Left lung (tissue), 10 donors: ENCODE data around the gene FXYD7. TPM values are rescaled to one million over a fixed set of nuclear protein-coding genes. Genes with fewer than 3 reads are reported as not detected.

Source experiments
- ATAC-seq: fragments of 200-7000 bp; cut with Tn5 transposase; one replicate; pipeline ENCODE4 v1.9.1; 2020; ENCODE audit warnings: moderate library complexity
- DNase-seq, 4 donors: peaks; one replicate each; pipeline ENCODE4 v3.0.0-alpha.2; 2013 to 2020
- H3K27ac ChIP-seq, 2 donors: fragments of 200-600 bp; sonication (generic) in 1 of 2; one replicate each; pipeline versions ENCODE4 v1.5.0 to v1.8.0; 2020 to 2021
- H3K27me3 ChIP-seq, 2 donors: fragments of 200-600 bp; sonication (generic) in 1 of 2; one replicate each; pipeline versions ENCODE4 v1.5.0 to v1.8.0; 2020 to 2021
- H3K36me3 ChIP-seq, 2 donors: fragments of 200-600 bp; sonication (generic) in 1 of 2; one replicate each; pipeline versions ENCODE4 v1.5.0 to v1.8.0; 2020 to 2021
- H3K4me1 ChIP-seq, 2 donors: fragments of 200-600 bp; one replicate each; pipeline ENCODE4 v1.8.0; 2021
- H3K4me3 ChIP-seq, 2 donors: fragments of 200-600 bp; sonication (generic) in 1 of 2; one replicate each; pipeline versions ENCODE4 v1.5.0 to v1.8.0; 2020 to 2021; ENCODE audit warnings: mild to moderate bottlenecking in 1 of 2
- H3K9me3 ChIP-seq, 2 donors: fragments of 200-600 bp; sonication (generic) in 1 of 2; one replicate each; pipeline versions ENCODE4 v1.5.0 to v1.8.0; 2020 to 2021
- intact Hi-C, 2 donors: fragments of 100-400 bp; cut with DNase I; formaldehyde crosslinking; loops; one replicate each; pipeline versions ENCODE4 v1.11.2 to v1.14.2; 2022
- polyA plus RNA-seq, 6 donors: library from polyadenylated mRNA; unstranded; fragments of 120-200 nt; gene quantifications; one replicate each; pipeline ENCODE4 v1.2.1, GENCODE V29; 2013; ENCODE audit not compliant: insufficient read length in 6 of 6
- total RNA-seq, 2 donors: library from RNA; stranded (reverse); fragmentation: NEBNext Ultra II Directional; extraction: Animal tissue kit (Norgen Biotek cat#: 25700); gene quantifications; one replicate each; pipeline ENCODE4 v1.2.1, GENCODE V29; 2021
- TF ChIP-seq, protein P1 (sequence below), 2 donors: fragments of 200-600 bp; sonication (generic) in 1 of 2; IDR thresholded peaks; one replicate each; pipeline versions ENCODE4 v1.5.0 to v1.8.0; 2021; ENCODE audit warnings: antibody characterized with exemption in 2 of 2
- donor health status: DM: no; HTN: yes; CAD: no.
- donor health status: DM: no; HTN: no; CAD: no.

The FXYD7 gene
- total and polyA plus RNA-seq, 8 donors, result 0.55 to 1.3 (median 0.74) TPM; not detected in 2

DNA sequence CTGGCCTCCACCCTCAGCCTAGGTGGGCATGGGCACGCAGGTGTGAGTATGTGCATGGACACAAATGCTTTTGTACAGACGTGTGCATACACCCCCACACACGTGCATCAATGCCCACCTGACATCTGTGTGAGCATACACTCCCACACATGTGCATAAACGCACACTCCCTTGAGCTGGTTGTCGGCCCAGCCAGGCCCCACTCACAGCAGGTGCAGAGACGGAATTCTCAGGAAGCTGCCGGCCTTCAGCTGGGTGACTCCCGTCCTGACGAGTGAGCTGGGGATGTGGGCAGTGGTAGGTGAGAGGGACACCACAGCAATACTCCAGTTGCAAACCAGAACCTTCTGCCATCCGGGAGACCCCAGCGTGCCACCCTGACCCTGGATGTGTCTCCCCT lies 9.2 kb upstream of the FXYD7 start:
- TF ChIP-seq, protein P1, sequence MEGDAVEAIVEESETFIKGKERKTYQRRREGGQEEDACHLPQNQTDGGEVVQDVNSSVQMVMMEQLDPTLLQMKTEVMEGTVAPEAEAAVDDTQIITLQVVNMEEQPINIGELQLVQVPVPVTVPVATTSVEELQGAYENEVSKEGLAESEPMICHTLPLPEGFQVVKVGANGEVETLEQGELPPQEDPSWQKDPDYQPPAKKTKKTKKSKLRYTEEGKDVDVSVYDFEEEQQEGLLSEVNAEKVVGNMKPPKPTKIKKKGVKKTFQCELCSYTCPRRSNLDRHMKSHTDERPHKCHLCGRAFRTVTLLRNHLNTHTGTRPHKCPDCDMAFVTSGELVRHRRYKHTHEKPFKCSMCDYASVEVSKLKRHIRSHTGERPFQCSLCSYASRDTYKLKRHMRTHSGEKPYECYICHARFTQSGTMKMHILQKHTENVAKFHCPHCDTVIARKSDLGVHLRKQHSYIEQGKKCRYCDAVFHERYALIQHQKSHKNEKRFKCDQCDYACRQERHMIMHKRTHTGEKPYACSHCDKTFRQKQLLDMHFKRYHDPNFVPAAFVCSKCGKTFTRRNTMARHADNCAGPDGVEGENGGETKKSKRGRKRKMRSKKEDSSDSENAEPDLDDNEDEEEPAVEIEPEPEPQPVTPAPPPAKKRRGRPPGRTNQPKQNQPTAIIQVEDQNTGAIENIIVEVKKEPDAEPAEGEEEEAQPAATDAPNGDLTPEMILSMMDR (IDR thresholded peaks at IDR 0.05), result no peak
- no peak for ATAC-seq
- H3K27ac ChIP-seq, result no peak overlapping the region
- no peaks in the 10 kb centered on the region for H3K9me3 ChIP-seq
- intact Hi-C loops, result loop anchor here in 1 of 2 donors (10.0 kb wide), 1 partner anchor 69 kb away; no protein-coding TSS in a partner anchor
- H3K4me1 ChIP-seq, result peaks cover 0 to 7% of the 10 kb centered on the region in 2 donors
- H3K27me3 ChIP-seq, result peaks cover 0 to 14% of the 10 kb centered on the region in 2 donors
- H3K36me3 ChIP-seq, result no peaks in the 10 kb centered on the region
- no peak overlapping the region for H3K4me3 ChIP-seq
- DNase-seq, result no peak

DNA sequence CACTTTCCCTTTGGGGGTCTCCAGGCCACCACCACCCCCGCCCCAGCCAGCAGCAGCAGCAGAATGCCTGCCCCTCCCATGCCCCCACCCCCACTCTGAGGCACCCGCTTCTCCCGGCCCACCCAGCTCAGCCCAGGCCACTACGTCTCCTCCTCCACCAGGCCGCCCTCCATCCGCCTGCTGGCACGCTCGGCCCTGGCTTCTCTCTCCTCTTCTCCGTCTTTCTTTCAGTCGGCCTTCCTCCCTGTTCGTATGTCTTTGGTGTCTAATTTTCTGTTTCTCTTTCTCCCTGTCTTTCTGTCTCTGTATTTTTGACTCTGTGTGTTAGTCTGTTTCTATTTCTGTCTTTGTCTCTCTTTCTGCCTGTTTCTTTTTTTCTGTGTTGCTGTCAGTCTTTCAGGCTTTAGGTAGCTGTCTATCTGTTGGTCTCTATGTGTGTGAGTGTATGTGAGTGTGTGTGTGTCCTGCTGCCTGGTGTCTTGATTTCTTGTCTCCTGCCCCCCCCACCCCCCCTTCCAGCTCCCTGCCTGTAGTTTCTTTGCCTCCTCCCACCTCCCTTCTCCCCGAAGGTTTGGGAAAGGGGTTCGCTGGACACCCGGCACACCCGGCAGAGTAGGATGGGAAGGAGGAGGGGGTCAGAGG lies 8.3 kb upstream of the FXYD7 start, which contains the start of gene LGI4:
TSS of gene LGI4 (minus strand) at position 459 of the 642 bp plus-strand sequence. CDS start at position 80, 379 bp downstream.
- Histone ChIP-seq H3K36me3 (no peaks in the 10 kb centered on the region), H3K27me3 (peaks cover 0 to 21% of the 10 kb centered on the region in 2 donors), H3K4me3 (no peak within 1 kb of the TSS), H3K27ac (no peak within 1 kb of the TSS), H3K9me3 (no peaks in the 10 kb centered on the region), H3K4me1 (peaks cover 0 to 15% of the 10 kb centered on the region in 2 donors)
- intact Hi-C loops, result loop anchor here in 1 of 2 donors (10.0 kb wide), 1 partner anchor 70 kb away; no protein-coding TSS in a partner anchor
- ATAC-seq (no peak), DNase-seq (no peak)
- TF ChIP-seq, protein P1 (IDR thresholded peaks at IDR 0.05), result no peak

DNA sequence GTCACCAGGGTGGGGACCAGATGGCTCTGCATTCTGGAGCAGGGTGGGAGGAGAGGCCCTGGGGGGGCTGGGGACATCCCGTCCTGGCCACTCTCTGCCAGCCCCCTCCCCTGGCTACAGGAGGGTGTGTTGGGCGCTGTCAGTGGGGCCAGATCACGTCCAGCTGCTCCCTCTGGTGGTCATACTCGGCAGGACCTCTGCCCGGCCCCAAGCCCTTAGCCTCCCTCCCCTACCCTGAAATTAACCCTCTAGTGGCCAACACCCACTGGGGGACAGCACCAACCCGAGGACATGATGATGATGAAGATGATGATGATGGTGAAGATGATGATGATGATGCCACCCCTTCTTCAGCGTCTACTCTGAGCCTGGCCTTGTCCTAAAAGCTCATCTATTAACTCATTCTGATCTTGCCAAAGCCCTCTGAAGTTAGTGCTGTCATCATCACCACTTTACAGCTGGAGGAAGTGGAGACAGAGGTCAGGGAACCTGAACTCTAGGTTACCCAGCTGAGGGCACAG lies 7.6 kb upstream of the FXYD7 start:
- Histone ChIP-seq H3K4me3 (no peak overlapping the region), H3K27ac (no peak overlapping the region), H3K4me1 (peaks cover 0 to 20% of the 10 kb centered on the region in 2 donors), H3K27me3 (peaks cover 0 to 28% of the 10 kb centered on the region in 2 donors), H3K36me3 (no peaks in the 10 kb centered on the region), H3K9me3 (no peaks in the 10 kb centered on the region)
- peak; percentile 83 for ATAC-seq
- DNase-seq, result peak in 3 of 4 donors; percentile 81 to 90 (median 89)
- intact Hi-C loops, result loop anchor here in 1 of 2 donors (10.0 kb wide), 1 partner anchor 71 kb away; no protein-coding TSS in a partner anchor
- TF ChIP-seq, protein P1 (IDR thresholded peaks at IDR 0.05), result peak; percentile 77 to 93

DNA sequence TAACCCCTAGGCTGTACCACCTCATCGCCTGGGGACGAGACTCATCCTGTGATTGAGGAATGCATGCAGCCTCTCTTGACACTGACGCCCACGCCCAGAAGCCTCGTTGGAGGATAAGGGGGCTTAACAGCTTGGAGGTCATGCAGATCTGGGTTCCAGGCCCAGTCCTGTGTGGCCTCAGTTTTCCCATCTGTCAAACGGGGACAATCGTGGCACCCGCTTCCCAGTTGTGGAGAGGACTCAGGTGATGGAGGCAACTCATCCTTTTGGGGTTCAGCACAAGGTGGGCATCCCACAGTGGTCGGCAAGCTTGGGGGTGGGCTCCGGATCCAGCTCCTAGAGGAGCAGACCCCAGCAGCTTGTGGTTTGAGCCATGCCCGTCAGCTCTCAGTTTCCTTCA lies 6.8 kb upstream of the FXYD7 start:
- no peaks in the 10 kb centered on the region for H3K9me3 ChIP-seq
- peaks cover 0 to 24% of the 10 kb centered on the region in 2 donors for H3K4me1 ChIP-seq
- peaks cover 0 to 32% of the 10 kb centered on the region in 2 donors for H3K27me3 ChIP-seq
- H3K36me3 ChIP-seq, result no peaks in the 10 kb centered on the region
- TF ChIP-seq, protein P1 (IDR thresholded peaks at IDR 0.05), result no peak
- H3K4me3 ChIP-seq, result no peak overlapping the region
- no peak for ATAC-seq
- H3K27ac ChIP-seq, result no peak overlapping the region
- intact Hi-C loops, result loop anchor here in 1 of 2 donors (10.0 kb wide), 1 partner anchor 71 kb away; no protein-coding TSS in a partner anchor
- DNase-seq, result no peak
